Hepatocyte (in vitro differentiated cells): ENCODE results near the gene VPS4B. TPM values are rescaled to one million over a fixed set of nuclear protein-coding genes. Genes with fewer than 3 reads are reported as not detected.

ENCODE experiments used
- DNase-seq: peaks from one replicate; pipeline ENCODE4 v3.0.0-alpha.2; 2016; ENCODE audit warnings: low spot score
- H2AFZ ChIP-seq: fragments of 200-600 bp; sonication (generic); 2 replicates; pipeline ENCODE4 v1.6.0; 2016; ENCODE audit warnings: antibody characterized with exemption, mild to moderate bottlenecking
- H3K27ac ChIP-seq: fragments of 200-600 bp; sonication (generic); 2 replicates; pipeline ENCODE4 v1.5.1; 2016; ENCODE audit warnings: mild to moderate bottlenecking
- H3K27me3 ChIP-seq: fragments of 200-600 bp; sonication (generic); 2 replicates; pipeline ENCODE4 v1.6.1; 2016
- H3K36me3 ChIP-seq: fragments of 200-600 bp; sonication (generic); replicated peaks from 2 replicates; pipeline ENCODE4 v1.5.1; 2016; ENCODE audit warnings: low read depth; ENCODE audit not compliant: insufficient read depth
- H3K4me1 ChIP-seq: fragments of 200-600 bp; sonication (generic); 2 replicates; pipeline ENCODE4 v1.5.1; 2016; ENCODE audit warnings: mild to moderate bottlenecking, moderate library complexity; ENCODE audit not compliant: insufficient read depth
- H3K4me2 ChIP-seq: fragments of 200-600 bp; sonication (generic); 2 replicates; pipeline ENCODE4 v1.6.0; 2016
- H3K4me3 ChIP-seq: fragments of 200-600 bp; sonication (generic); 2 replicates; pipeline ENCODE4 v1.5.1; 2016; ENCODE audit warnings: mild to moderate bottlenecking
- H3K79me2 ChIP-seq: fragments of 200-600 bp; sonication (generic); 2 replicates; pipeline ENCODE4 v1.6.0; 2017; ENCODE audit warnings: mild to moderate bottlenecking
- H3K9me2 ChIP-seq: fragments of 200-600 bp; sonication (generic); replicated peaks from 2 replicates; pipeline ENCODE4 v1.6.0; 2017; ENCODE audit warnings: mild to moderate bottlenecking; ENCODE audit not compliant: insufficient read depth
- H3K9me3 ChIP-seq: fragments of 200-600 bp; sonication (generic); 2 replicates; pipeline ENCODE4 v1.5.1; 2016; ENCODE audit warnings: low read depth, mild to moderate bottlenecking
- H4K20me1 ChIP-seq: fragments of 200-600 bp; sonication (generic); 2 replicates; pipeline ENCODE4 v1.6.0; 2016; ENCODE audit warnings: mild to moderate bottlenecking; ENCODE audit not compliant: insufficient read depth, poor library complexity, severe bottlenecking
- CTCF ChIP-seq: fragments of 200-600 bp; sonication (generic); IDR thresholded peaks from 2 replicates; pipeline ENCODE4 v1.5.1; 2016; ENCODE audit warnings: antibody characterized with exemption, mild to moderate bottlenecking; ENCODE audit not compliant: poor library complexity
- EZH2 ChIP-seq: fragments of 200-600 bp; sonication (generic); IDR thresholded peaks from 2 replicates; pipeline ENCODE4 v1.6.1; 2016; ENCODE audit warnings: antibody characterized with exemption, mild to moderate bottlenecking, borderline replicate concordance
- EZH2phosphoT487 ChIP-seq: fragments of 200-600 bp; sonication (generic); IDR thresholded peaks from one replicate; pipeline ENCODE4 v1.6.1; 2018; ENCODE audit warnings: antibody characterized with exemption, mild to moderate bottlenecking, low read depth, moderate library complexity; ENCODE audit not compliant: unreplicated experiment, severe bottlenecking
- WGBS: methylation state at CpG from one replicate; pipeline ENCODE4 v1.1.6; 2016; ENCODE audit warnings: low lambda C conversion rate; ENCODE audit errors: missing lambda C conversion rate; 5-methylcytosine and 5-hydroxymethylcytosine counted together
- polyA plus RNA-seq: library from polyadenylated mRNA; unstranded; fragments of >200 nt; fragmentation: Nextera tagmentation; extraction: Ambion mirVana; gene quantifications from 2 replicates; pipeline ENCODE4 v1.2.1, GENCODE V29; 2016
- total RNA-seq: library from RNA; depleted of rRNA; stranded (reverse); fragments of >200 nt; gene quantifications from 2 replicates; pipeline ENCODE4 v1.2.3, GENCODE V29; 2014

VPS4B gene
- total RNA-seq (49.2 and 60.6 TPM in 2 replicates), polyA plus RNA-seq (30.3 and 35.0 TPM in 2 replicates)

GRCh38 chr18:63422087-63422863, at the start of gene VPS4B:
TSS of gene VPS4B (minus strand) at chr18:63422476. CDS start at chr18:63422259, 217 bp downstream.
- no peaks in the 10 kb centered on the region for H3K27me3 ChIP-seq
- H2AFZ ChIP-seq = peak within 1 kb of the TSS; percentile 73
- no peaks in the 10 kb centered on the region for H3K9me2 ChIP-seq
- 1% methylated on average over 55 of the region's 58 CpGs for WGBS
- no peaks in the 10 kb centered on the region for H3K36me3 ChIP-seq
- peaks cover 4% of the 10 kb centered on the region for H3K4me1 ChIP-seq
- TF ChIP-seq CTCF (no peak), EZH2phosphoT487 (no peak), EZH2 (no peak)
- H4K20me1 ChIP-seq = no peaks in the 10 kb centered on the region
- H3K9me3 ChIP-seq = no peaks in the 10 kb centered on the region
- H3K4me3 ChIP-seq = peak within 1 kb of the TSS; percentile 45
- H3K27ac ChIP-seq = peak within 1 kb of the TSS; percentile 93
- DNase-seq = peak; percentile 100
- peaks cover 47% of the 10 kb centered on the region for H3K79me2 ChIP-seq
- H3K4me2 ChIP-seq = peak within 1 kb of the TSS; percentile 87

- WGBS = 89% methylated on average over 12 of the region's 12 CpGs
- H2AFZ ChIP-seq = no peak overlapping the region
Measured at GRCh38 chr18:63470751-63471150, 48.5 kb upstream of the VPS4B start.

GRCh38 chr18:63468575-63468974, 46.3 kb upstream of the VPS4B start:
- no peaks in the 10 kb centered on the region for H3K79me2 ChIP-seq
- peaks cover 3% of the 10 kb centered on the region for H3K27me3 ChIP-seq
- H4K20me1 ChIP-seq = no peaks in the 10 kb centered on the region
- no peaks in the 10 kb centered on the region for H3K4me1 ChIP-seq
- no peak for DNase-seq
- no peak overlapping the region for H2AFZ ChIP-seq
- no peak overlapping the region for H3K4me3 ChIP-seq
- no peaks in the 10 kb centered on the region for H3K9me3 ChIP-seq
- H3K9me2 ChIP-seq = no peaks in the 10 kb centered on the region
- H3K4me2 ChIP-seq = no peak overlapping the region
- no peaks in the 10 kb centered on the region for H3K36me3 ChIP-seq
- TF ChIP-seq CTCF (no peak), EZH2 (no peak), EZH2phosphoT487 (no peak)
- H3K27ac ChIP-seq = no peak overlapping the region
- 90% methylated on average over 3 of the region's 3 CpGs for WGBS

More at GRCh38 chr18:63470751-63471150, 48.5 kb upstream of the VPS4B start:
- no peak for DNase-seq
- Histone ChIP-seq H3K36me3 (no peaks in the 10 kb centered on the region), H3K4me1 (no peaks in the 10 kb centered on the region), H4K20me1 (no peaks in the 10 kb centered on the region), H3K4me3 (no peak overlapping the region), H3K9me2 (no peaks in the 10 kb centered on the region), H3K27me3 (no peaks in the 10 kb centered on the region), H3K4me2 (no peak overlapping the region), H3K27ac (no peak overlapping the region), H3K9me3 (no peaks in the 10 kb centered on the region), H3K79me2 (no peaks in the 10 kb centered on the region)
- TF ChIP-seq EZH2 (no peak), CTCF (no peak), EZH2phosphoT487 (no peak)
